Muscle layer of colon (tissue), 2 donors: Measurements from ENCODE around the gene HCN3.

ENCODE experiments used
- H3K27ac ChIP-seq: one replicate; pipeline ENCODE4 v1.7.0; 2013; ENCODE audit warnings: low read depth, mild to moderate bottlenecking, low read length, moderate library complexity
- H3K27me3 ChIP-seq, 2 donors: one replicate each; pipeline ENCODE4 v1.7.0; 2013; ENCODE audit warnings: low read length in 2 of 2, mild to moderate bottlenecking in 2 of 2; ENCODE audit not compliant: insufficient read depth in 2 of 2, control insufficient read depth in 1 of 2
- H3K36me3 ChIP-seq: one replicate; pipeline ENCODE4 v1.7.0; 2013; ENCODE audit warnings: mild to moderate bottlenecking, low read length; ENCODE audit not compliant: insufficient read depth
- H3K4me1 ChIP-seq: one replicate; pipeline ENCODE4 v1.7.0; 2013; ENCODE audit warnings: mild to moderate bottlenecking, low read length; ENCODE audit not compliant: insufficient read depth
- H3K4me3 ChIP-seq, 2 donors: one replicate each; pipeline ENCODE4 v1.7.0; 2013; ENCODE audit warnings: low read length in 2 of 2, low read depth in 1 of 2, mild to moderate bottlenecking in 1 of 2, moderate library complexity in 1 of 2
- H3K9ac ChIP-seq: one replicate; pipeline ENCODE4 v1.7.0; 2013; ENCODE audit warnings: low read length
- H3K9me3 ChIP-seq: one replicate; pipeline ENCODE4 v1.7.0; 2013; ENCODE audit warnings: mild to moderate bottlenecking, low read length
- donor health status: abdominal sarcoma.
- donor health status: Adenocarcinoma of cecum.

The HCN3 gene

GRCh38 chr1:155320661-155321617 lies 43.7 kb downstream of the HCN3 start, which contains the start of gene RUSC1:
TSS of gene RUSC1 (plus strand) at chr1:155320894. CDS start at chr1:155321774, 880 bp downstream.
- H3K27ac ChIP-seq, result peak within 1 kb of the TSS; percentile 98
- peaks cover 9% of the 10 kb centered on the region for H3K36me3 ChIP-seq
- no peaks in the 10 kb centered on the region for H3K27me3 ChIP-seq
- H3K4me3 ChIP-seq, result peak within 1 kb of the TSS; percentile 83 to 95
- peak within 1 kb of the TSS; percentile 39 for H3K9ac ChIP-seq
- peaks cover 20% of the 10 kb centered on the region for H3K4me1 ChIP-seq
- no peaks in the 10 kb centered on the region for H3K9me3 ChIP-seq

GRCh38 chr1:155321639-155322503 lies 44.6 kb downstream of the HCN3 start:
- peak overlapping the region; percentile 39 for H3K9ac ChIP-seq
- H3K36me3 ChIP-seq, result peaks cover 18% of the 10 kb centered on the region
- no peaks in the 10 kb centered on the region for H3K9me3 ChIP-seq
- no peaks in the 10 kb centered on the region for H3K27me3 ChIP-seq
- peak overlapping the region; percentile 98 for H3K27ac ChIP-seq
- H3K4me3 ChIP-seq, result peak overlapping the region; percentile 83 to 95
- H3K4me1 ChIP-seq, result peaks cover 22% of the 10 kb centered on the region

GRCh38 chr1:155322571-155322952 lies 45.3 kb downstream of the HCN3 start:
- Histone ChIP-seq H3K9ac (peak overlapping the region; percentile 39), H3K36me3 (peaks cover 20% of the 10 kb centered on the region), H3K27ac (peak overlapping the region; percentile 98), H3K9me3 (no peaks in the 10 kb centered on the region), H3K27me3 (no peaks in the 10 kb centered on the region), H3K4me3 (peak overlapping the region; percentile 57 to 95), H3K4me1 (peaks cover 22% of the 10 kb centered on the region)

GRCh38 chr1:155322953-155323728 lies 45.9 kb downstream of the HCN3 start:
- Histone ChIP-seq H3K9me3 (no peaks in the 10 kb centered on the region), H3K4me3 (peak overlapping the region; percentile 57 to 95), H3K27ac (peak overlapping the region; percentile 98), H3K27me3 (no peaks in the 10 kb centered on the region), H3K9ac (no peak overlapping the region), H3K4me1 (peaks cover 22% of the 10 kb centered on the region), H3K36me3 (peaks cover 23% of the 10 kb centered on the region)

DNA sequence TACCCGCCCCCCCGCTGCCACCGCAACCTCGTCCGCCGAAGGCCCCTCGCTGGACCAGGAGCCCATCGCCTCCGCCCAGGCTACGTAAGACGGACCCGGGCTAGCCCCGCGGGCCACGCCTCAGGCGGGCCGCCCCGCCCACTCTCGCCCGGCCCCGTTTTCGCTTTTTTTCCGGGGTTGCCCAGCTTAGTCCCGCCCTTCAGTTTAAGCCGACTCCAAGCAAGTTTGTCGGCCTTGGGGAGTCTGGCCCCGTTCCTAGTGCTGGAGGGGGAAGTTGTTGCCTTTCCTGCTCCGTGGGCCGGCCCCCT lies 46.4 kb downstream of the HCN3 start:
- Histone ChIP-seq H3K27me3 (no peaks in the 10 kb centered on the region), H3K4me3 (peak overlapping the region; percentile 57 to 95), H3K9me3 (no peaks in the 10 kb centered on the region), H3K36me3 (peaks cover 27% of the 10 kb centered on the region), H3K4me1 (peaks cover 22% of the 10 kb centered on the region), H3K9ac (peak overlapping the region; percentile 84), H3K27ac (peak overlapping the region; percentile 98)

GRCh38 chr1:155324037-155324716 lies 46.9 kb downstream of the HCN3 start:
- peaks cover 22% of the 10 kb centered on the region for H3K4me1 ChIP-seq
- no peaks in the 10 kb centered on the region for H3K9me3 ChIP-seq
- H3K4me3 ChIP-seq, result peak overlapping the region; percentile 57 to 95
- no peaks in the 10 kb centered on the region for H3K27me3 ChIP-seq
- peaks cover 22% of the 10 kb centered on the region for H3K36me3 ChIP-seq
- peak overlapping the region; percentile 98 for H3K27ac ChIP-seq
- H3K9ac ChIP-seq, result peak overlapping the region; percentile 84

GRCh38 chr1:155324717-155325602 lies 47.7 kb downstream of the HCN3 start:
- Histone ChIP-seq H3K9me3 (no peaks in the 10 kb centered on the region), H3K27me3 (no peaks in the 10 kb centered on the region), H3K9ac (peak overlapping the region; percentile 71), H3K4me1 (peaks cover 22% of the 10 kb centered on the region), H3K4me3 (peak overlapping the region; percentile 57 to 95), H3K36me3 (peaks cover 25% of the 10 kb centered on the region), H3K27ac (peak overlapping the region; percentile 98)

DNA sequence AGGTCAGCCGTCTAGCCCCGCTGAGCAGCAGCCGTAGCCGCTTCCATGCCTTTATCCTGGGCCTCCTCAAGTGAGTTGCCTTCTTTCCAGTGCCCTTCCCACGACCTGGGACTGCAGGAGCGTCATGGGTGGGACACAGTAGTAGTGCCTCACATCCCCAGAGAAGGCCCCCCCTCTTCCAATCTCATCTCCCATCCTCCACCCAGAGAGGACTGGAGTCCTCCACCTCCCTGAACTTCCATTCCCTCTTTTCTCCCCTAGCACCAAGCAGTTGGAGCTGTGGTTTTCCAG lies 48.3 kb downstream of the HCN3 start:
- Histone ChIP-seq H3K9me3 (no peaks in the 10 kb centered on the region), H3K4me1 (peaks cover 22% of the 10 kb centered on the region), H3K9ac (peak overlapping the region; percentile 71), H3K27me3 (no peaks in the 10 kb centered on the region), H3K36me3 (peaks cover 30% of the 10 kb centered on the region), H3K4me3 (peak overlapping the region in 1 of 2 donors; percentile 57), H3K27ac (peak overlapping the region; percentile 14)

DNA sequence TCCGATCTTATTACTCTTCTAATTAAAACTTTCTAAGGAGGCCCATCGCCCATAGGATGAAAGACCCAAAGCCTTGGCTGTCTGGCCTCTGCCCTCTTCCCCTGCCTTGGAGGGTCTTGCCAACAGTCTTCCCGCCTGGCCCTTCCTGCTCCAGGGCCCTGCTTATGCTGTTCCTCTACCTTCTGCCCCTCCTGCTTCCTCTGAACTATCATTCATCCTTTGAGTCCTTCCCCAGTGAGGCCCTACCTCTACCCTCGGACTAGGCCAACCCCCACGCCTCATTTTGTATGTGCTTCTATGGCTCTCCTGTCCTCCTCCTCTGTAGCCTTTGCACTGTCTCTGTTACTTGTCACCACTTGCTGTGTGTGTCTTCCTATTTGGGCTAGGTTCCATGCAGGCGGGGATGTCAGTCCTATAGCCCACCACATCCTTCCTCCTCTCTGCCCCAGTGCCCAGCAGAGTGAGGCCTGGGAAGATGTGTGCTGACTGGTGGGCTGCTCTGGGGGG lies 48.8 kb downstream of the HCN3 start:
- Histone ChIP-seq H3K4me1 (peaks cover 22% of the 10 kb centered on the region), H3K27ac (peak overlapping the region; percentile 14), H3K9me3 (no peaks in the 10 kb centered on the region), H3K27me3 (no peaks in the 10 kb centered on the region), H3K36me3 (peaks cover 36% of the 10 kb centered on the region), H3K4me3 (peak overlapping the region in 1 of 2 donors; percentile 14), H3K9ac (no peak overlapping the region)

GRCh38 chr1:155326631-155327037 lies 49.4 kb downstream of the HCN3 start:
- no peak overlapping the region for H3K9ac ChIP-seq
- H3K27me3 ChIP-seq, result no peaks in the 10 kb centered on the region
- H3K4me3 ChIP-seq, result no peak overlapping the region
- H3K9me3 ChIP-seq, result no peaks in the 10 kb centered on the region
- H3K4me1 ChIP-seq, result peaks cover 18% of the 10 kb centered on the region
- no peak overlapping the region for H3K27ac ChIP-seq
- peaks cover 41% of the 10 kb centered on the region for H3K36me3 ChIP-seq
